Activated naive CD8-positive, alpha-beta T cell treated with anti-CD3 and anti-CD28 coated beads, Interleukin-2, amount 50 U/mL, for 16 hours (primary cell): Measurements from ENCODE around the gene PLEKHM1.
"Not testable (repeated sequence)": the region's sequence is repeated elsewhere in the genome, so short reads cannot be mapped to it uniquely, and the experiment has no call there.

Source experiments
- DNase-seq: peaks from one replicate; pipeline ENCODE4 v3.0.0-alpha.2; 2020; ENCODE audit warnings: low read depth, low spot score

The PLEKHM1 gene

DNA sequence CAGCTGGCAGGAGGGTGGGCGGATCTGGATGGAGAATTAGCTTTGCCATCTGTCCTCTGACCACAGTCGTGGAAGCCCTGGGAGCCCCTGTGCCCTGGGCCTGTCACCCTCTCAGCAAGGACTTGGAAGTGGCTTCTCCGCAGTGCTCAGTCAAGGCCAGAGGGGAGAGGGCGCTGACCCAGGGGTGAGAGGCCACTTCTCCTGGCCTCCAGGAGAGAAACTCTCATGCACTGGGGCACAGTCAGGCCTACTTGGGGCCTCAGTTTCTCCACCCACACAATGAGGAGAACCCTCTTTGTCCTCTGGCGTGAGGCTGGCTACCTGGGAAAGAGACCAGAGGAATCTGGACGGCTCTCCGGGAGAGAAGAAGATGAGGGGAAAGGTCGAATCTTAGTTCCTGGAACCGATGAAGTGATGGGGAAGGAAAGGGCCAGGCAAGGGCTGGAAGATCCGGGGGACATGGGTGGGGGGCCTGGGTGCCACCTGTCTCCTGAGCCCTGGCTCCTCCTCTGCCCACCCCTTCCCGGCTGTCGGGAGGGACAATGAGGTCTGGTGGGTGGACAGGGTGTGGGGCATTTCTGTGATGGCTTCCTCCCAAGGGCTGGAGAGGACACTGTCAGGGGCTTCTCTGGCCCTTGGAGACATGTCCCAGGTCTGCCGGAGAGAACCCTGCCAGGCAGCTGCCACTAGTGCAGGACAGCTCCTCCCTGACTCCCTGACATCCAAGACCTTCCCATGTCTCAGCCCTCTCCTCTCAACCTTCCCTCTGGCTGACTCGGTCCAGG lies 48.8 kb downstream of the PLEKHM1 start:
- DNase-seq = no peak

DNA sequence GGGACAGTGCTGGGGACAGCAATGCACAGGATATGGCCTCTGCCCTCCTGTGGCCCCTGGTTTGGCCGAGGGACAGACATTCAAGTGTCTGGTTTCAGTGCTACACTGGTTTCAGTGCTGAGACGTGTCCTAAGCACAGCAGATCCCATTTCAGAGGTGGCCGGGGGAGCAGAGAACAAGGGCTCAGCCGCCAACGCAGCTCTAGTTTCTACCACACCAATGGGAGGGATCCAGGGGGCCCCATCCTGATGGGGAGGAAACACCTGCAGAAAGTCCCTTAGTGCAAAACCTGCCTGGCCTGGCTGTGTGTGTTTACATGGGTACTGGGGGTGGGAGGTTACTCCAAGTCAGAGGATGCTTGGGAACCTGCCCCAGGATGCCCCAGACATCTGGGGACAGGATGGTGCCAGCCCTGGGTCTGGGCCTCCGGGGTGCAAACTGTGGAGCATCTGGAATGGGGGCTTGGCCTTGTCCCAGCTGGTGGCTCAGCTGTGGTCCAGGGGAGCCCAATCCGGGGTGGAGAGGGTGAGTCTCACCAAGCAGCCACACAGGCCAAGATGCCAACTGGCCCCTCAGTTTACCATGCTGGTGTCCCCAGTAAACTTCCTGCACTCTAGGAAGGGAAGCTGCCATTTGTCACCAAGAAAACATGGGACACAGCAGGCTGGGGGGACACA lies 49.5 kb downstream of the PLEKHM1 start:
- DNase-seq = not testable (repeated sequence)

DNA sequence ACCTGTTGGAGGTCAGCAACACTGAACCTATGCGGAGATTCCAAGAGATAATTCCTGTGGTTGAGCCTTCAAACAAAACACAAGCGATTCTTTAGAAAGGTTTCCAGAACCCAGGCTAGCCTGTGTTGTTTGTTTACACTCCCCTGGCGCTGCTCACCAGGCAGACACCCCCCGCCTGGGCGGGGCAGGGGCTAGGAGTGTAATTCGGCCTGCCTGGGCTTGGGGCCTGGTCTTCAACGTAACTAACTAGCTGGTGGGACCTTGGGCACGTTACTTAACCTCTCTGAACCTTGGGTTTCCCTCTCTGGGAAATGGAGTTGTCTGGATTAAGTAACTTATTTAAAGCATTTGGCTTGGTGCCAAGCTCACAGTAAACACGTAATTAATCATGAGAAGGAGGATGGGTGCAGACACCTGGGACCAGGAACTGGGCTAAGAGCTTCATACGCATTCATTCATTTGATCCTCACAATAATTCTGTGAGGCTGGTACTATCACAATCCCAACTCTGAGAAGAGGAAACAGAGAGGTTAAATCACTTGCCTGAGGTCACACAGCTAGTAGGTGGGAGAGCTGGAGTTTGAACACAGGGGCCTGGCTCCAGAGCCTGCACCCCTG lies 50.3 kb downstream of the PLEKHM1 start:
- DNase-seq = no peak

DNA sequence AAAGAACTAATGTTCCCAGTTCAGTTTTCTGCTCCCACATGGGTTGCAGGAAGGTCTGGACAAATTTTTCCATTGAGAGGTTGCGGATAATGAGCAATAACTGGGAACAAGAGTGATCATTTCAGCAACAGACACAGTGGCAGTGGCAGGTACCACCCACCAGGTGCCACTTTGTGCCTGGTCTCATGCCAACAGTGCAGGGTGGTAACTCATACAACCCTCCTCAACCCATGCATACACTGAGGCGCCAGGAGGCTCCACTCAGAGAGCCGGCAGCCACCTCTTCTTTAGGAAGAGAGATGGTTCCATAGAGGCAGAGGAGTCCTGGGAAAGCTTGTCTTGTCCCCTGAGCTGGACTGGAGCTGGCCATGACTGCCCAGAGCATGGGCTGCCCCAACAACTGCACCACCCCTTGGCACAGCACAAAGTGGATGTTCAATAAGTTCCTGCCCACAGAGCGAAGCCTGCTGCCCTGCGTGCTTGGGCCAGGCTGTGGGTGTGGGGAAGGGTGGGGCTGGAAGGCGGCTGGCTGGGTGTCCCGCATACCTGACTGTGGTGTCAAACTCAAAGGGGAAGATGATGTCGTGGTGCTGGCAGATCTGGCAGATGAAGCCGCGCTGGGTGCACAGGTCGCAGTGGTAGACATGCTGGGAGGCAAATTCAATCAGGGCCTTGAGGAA lies 51.5 kb downstream of the PLEKHM1 start:
- DNase-seq = no peak

DNA sequence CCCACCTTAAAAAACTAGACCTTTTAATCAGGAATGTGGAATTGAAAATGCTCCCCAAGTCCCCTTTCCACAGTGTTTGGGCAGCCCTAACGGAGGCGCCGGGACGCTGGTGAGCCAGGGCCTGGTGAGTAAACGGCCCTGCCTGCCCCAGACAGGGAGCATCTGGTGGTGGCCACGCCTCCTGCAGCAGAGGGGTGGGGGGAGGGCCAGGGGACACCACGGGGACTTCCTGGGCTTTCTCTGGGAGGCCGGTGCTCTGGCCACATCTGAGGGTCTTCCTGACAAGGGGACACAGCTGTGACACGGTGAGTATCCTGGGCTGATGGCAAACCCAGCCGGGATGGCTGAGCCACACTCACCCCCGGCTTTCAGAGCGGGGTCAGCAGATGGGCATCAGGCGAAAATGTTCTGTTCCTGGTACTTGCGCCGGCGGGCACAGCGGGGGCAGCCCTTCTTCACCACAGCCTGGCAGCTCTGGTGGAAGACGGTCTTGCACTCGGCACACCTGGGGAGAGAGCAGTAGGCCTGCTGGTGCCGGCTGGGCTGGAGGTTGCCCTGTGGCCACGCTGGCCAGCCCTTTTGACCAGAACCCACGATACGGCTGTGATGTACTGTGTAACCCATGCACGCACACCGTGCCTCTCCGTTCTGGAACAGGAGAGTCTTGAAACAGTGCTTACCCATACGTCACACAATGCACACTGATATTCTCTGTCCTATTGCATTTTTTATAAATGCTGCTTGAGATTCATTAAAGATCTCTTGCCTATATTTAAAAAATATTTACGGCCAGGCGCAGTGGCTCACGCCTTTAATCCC lies 52.8 kb downstream of the PLEKHM1 start:
- DNase-seq = no peak

DNA sequence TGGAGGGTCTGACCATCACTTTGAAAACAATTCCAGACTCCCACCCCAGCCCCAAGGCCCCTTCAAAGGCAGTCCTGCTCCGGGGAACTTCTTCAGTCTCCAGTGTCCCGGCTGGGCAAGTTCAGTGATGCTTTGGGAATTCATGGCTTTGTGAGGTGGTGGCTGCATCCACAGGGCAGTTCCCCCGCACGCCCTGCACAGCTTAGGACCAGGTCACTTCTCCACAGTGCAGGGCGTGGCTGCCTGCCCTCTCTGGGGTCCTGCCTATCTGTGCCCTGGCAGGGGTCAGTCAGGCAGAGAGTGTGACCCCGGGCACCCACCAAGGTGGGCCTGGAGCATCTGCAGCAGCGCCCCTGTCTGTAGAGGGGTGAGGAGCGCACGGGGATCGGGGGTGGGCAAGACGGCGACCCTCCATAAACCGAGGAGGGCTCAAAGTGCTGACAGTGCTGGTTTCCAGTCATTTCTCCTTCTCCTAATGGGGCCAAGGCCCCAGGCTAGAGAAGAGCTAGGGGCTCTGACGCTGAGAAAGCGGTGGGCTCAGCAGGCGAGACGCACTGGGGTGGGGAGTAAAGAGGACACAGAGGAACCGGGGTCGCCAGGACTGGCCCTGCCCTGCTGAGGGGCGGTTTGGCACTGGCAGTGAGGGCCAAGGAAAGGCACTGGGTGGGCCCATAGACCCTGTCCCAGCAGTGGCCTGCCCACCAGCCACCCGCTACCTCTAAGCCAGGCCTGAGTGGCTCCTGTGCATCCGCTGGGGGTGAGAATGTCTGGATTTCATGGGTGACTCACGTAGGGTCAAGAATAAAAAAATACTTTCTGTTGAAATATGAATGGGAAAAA lies 53.7 kb downstream of the PLEKHM1 start:
- no peak for DNase-seq

DNA sequence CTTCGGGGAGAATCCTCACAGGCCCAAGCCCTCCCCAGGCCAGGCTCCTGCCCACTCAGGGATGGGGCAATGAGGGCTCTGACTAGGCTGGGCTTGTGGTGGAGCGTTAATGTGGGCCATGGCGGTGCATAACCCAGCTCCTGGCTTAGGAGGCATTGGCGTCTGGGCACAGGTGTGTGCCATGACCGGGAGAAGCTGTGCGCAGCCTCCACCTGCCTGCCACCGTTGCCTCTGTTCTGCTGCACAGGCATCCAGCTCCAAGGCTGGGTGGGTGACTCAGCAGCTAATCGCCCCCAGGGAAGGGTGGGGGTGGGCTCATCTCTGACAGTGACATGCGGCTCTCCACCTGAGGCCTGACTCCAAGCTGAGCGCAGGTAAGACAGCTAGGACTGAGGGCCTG lies 54.4 kb downstream of the PLEKHM1 start:
- DNase-seq = no peak

DNA sequence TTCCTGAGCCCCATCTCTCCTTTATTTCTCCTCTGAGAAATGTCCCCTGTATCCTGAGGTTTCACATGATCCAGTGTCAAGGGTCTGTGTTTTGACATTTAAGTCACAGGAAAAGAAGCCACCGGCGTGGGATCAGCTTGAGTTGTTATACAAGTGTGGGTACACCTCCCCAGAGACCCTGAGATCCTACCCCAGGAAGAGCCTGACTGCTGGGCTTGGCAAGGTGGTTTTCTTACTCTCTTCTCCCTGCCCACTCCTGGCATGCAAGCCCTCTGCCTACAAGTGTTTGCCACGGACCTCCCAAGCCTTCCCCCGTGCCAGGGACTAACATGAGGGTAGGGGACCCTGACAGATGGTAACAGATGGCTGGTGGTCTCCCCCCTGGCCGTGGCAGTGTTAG lies 55.0 kb downstream of the PLEKHM1 start:
- no peak for DNase-seq

DNA sequence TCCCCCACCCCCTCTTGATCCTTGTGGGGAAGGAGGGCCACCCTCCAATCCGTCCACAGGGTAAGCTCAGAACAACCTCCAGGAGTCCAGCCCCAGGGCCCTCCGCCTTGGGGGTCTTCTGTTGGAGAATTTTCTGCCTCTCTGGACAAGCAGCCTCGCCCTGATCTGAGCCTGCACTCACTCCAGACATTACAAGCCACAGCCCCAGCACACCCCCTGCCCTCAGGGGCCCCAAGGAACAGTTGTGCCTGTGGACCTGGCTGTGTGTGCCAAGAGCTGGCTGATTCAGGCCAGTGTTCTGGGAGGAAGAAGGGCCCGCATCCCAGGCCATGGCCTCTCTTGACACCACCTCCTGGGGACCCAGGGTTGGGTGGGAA lies 57.4 kb downstream of the PLEKHM1 start:
- DNase-seq = no peak

DNA sequence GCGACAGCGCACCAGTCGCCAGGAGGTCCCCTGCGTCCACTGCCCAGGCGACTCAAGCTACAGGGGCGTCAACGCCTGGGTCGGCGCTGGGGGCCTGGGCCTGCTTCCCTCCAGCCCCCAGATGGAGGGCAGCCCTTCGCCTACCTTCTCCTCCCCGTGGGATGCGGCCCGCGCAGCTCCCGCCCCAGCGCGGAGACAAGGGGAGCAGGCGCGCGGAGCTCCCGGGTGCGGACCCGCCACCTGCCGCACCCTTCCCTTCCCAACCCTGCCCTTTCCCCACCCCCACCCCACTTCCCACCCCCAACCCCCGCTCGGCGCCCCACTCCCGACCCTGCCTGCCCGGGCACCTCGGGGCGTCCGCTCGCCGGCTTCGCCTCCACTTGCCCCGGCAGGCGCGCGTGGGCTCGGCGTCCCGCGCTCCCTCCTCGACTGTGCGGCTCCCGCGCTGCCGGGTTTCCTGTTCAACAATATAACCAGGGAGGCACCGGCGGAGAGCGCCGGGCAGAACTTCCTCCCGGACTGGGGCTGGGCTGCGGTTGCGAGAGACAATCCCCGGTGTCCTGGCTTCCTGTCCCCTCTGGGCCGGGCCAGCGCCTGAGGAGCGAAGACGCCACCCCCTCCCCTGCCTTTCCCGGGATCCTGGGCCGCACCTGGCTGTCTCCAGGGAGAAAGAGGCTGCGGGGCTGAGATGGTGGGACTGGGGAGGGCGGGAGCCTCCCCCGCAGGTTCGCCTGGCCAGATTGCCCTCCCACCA lies 57.9 kb downstream of the PLEKHM1 start, which contains the start of gene ARHGAP27:
TSS of gene ARHGAP27 (minus strand) at position 466 of the 754 bp plus-strand sequence. CDS start 2,591 bp downstream, outside the sequence.
- no peak for DNase-seq

DNA sequence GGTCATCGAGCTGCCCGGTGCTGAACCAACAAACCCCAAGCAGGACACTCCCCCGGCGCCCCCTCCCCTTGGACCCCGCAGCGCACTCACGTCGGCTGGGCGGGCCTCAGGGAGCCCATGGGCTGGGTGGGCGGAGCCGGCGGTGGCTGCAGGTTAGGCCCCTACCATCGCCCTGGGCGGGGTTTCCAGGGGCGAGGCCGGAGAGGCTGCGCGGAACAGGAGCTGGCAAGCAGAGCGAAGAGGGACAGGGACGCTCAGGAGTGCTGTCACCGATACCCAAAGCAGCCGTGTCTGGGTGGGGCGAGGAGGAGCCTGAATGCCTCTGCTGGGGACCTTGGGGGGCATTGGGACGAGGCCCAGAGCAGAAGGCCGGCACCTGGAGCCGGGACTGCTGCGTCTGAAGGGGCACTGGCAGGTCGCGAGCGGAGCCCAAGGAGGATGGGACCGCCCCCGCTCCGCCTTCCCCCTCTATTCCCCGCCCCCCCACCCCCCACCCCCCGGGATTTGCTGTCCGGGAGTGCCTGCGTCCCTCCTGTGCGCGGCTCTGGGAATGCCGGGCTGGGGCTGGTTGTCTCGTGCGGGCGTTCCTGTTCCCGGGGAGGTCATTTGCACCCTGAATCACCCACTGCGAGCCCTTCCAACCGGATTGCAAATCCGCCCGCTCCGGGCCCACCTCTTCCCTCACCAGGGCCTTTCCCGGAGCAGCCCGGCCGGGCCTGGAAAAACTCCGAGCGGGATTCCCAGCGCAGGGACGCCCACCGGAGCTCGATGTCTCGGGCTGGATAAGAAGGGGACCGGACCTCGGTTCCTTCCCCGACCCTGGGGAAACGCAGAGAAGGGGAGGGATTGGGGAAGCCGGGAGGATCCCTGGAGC lies 58.8 kb downstream of the PLEKHM1 start:
- peak; percentile 38 for DNase-seq

DNA sequence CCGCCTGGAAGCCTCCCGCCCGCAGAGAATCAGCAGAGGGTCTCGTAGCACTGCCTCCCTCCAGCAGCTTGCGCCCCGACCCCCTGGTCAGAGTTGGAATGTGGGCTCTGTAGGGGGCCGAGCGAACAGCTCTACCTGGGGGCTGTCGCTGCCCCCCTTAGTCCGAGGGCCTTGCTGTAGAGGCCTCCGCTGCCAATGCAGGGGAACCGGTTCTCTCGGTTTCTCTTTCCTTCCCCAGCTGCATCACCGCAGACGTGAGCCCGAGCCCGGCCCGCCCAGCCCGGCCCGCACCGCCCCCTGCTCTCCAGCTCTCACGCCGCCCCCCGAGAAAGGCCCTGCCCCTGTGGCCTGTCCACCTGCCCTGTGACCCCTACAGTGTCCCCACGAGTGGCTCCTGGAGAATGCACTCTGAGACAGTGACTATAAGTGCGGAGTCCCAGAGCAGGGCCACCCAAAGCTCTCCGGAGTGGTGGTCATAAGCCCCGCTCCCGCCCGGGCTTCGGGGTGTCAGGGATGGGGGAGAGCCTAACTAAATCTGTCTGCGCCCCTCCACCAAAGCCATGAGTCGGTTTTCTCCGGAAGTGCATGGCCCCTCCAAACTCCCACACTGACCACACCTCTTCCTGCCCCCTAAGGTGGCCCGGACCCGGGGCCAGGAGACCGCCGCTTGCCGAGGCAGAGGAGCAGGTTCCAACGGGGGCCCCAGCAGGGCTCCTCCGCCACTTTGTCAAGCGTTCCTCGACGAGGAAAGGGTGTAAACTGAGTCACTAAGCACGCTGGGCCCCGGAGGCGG lies 59.6 kb downstream of the PLEKHM1 start:
- no peak for DNase-seq

DNA sequence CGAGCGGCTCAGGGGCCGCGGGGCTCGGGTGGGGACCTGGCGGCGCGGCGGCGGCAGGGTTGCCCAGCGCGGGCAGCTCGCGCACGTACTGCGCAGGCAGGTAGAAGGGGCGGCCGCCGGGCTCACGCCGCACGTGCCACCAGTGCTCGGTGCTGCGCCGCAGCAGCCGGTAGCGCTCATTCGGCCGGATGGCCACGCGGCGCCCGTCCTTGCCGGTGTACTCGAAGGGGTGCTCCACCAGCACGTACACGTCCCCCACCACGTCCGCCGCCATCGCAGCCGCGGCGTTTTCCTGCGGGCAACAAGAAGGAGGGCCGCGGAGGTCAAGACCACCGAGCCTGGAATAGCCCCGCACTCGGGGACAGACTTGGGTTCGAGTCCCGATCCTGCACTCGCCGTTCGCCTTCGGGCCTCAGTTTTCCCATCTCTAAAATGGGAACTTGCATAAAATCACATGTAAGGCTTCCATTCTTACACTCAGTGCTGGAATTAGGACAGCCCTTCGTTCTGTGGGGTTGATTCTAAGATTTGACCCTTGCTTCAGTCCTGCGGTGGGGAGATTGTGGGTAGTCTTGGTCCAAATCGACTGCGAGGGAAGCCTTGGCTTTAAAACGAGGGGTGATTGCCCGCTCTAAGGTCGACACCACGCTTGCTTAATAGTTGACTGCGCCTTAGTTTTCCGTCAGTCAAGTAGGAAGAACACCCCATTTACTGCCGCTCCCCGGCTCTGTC lies 60.3 kb downstream of the PLEKHM1 start:
- no peak for DNase-seq

DNA sequence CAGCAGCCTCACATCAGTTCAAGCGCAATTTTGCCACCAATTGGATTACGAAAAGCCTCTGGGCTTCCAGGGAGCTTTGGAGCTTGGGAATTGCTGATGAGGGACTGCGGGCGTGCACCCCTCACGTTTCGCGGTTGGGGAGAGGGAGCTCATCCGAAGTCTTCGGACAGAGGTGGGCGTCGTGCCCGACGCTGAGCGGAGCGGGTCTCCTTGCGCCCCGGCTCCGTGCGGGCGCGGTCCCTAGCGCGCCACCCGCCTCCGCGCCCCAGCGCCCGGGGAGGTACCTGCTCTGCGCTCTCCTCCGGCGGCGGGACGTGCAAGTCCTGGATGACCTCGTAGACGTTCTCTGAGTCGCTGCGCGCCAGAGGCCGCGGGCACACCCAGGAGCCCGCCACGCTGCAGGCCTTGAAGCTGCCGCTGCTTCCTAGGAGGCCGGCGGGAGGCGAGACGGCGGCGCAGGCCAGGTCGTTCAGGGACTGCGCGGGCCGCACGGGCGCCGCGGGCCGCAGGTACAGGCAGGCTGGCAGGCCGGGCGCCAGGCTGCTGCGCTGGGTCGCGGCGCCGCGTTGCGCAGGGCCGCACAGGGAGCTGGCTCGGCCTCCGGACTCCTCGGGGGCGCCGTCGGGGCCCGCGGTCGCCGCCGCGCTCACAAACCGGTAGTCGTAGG lies 61.0 kb downstream of the PLEKHM1 start:
- no peak for DNase-seq

DNA sequence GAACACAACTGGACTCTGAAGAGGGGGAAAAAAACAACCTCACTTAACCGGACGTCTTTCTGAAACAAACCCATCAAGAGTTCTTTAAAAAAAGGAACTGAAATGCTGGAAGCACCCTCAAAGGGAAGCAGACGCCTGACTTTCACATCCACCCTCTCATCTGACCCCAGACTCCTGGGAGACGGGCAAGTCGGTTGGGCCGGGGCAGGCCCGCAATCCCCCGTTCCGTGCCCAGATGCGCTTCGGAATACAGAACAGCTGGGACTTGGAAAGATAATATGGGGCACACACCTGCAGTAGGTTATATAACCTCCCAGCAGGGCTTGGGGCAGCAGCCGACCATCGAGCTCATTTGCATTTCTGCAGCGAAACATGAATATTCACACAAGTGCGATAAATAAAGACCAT lies 61.6 kb downstream of the PLEKHM1 start:
- no peak for DNase-seq

DNA sequence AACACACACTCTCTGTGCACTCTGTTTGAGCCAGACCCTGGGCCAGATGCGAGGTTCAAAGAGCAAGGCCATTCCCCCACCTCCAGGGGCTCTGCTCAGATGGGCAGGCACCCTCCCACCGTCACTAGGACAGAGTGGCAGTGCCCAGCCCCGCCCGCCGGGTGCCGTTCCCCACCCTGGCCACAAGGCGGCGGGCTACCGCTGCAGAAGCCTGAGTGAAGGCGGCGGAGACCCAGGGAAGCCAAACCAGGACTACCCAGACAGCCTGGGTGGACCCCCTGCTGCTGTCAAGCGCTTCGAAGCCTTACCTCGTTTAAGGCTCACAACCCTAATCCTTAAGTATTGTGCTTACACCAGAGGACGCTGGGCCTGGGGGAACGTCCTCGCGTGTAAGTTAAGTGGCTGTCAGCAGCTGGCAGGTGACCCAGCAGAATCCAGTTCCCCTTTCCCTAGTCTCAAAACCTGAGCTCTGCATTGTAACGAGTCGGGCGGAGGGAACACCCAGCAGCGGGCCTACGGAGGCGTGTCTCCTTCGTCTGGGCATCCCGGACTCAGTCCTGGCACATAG lies 62.4 kb downstream of the PLEKHM1 start:
- peak; percentile 62 for DNase-seq
